GM19193 (cell line): Measurements from ENCODE around the gene RAB44.

Experiments used
- POLR2A ChIP-seq: IDR thresholded peaks from 4 replicates; pipeline ENCODE4 v1.6.1; 2011; ENCODE audit not compliant: insufficient read depth, insufficient read length; ENCODE audit errors: extremely low read depth

Gene RAB44

GRCh38 chr6:36662827-36663256 is 34.8 kb upstream of the RAB44 start:
- TF ChIP-seq POLR2A = no peak

DNA sequence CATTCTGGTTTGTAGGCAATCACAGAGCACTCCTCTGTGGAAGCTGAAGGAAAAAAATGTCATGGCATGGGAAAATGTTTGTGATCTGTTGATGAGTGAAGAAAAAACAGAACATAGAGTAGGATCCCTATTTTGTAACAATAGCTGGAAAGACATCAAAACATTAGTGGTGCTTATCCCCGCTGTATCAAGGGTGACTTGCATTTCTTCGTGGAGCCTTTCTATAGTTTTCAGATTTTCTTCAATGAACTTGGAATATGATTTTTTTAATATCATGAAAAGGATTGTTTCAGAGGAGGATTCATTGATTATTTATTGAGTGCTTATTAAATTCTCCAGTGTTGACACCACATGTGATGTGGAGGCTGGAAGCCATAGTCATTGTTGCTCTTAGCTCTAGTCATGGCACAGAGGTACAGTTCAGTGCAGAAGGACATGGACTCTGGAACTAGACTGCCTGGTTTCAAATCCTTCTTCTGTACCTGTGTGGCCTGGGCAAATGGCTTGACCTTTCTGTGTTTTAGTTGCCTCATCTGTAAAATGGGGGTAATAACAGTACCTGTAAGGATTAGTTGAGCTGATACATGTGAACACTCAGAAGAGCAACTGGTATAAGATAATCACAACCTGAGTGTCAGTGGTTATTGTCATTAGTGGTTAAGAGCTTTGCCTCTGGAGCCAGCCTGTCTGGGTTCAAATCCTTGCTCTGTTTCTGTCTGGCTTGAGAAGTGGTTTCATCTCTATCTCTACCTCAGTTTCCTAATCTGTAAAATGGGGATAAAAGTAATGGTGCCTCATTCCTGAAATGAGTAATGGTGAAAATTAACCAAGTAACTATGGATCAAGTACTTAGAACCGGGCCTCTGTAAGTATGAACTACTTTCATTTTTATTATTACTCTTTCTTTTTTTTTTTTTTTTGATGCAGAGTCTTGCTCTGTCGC is 33.9 kb upstream of the RAB44 start:
- TF ChIP-seq POLR2A = no peak

GRCh38 chr6:36665180-36665579 is 32.4 kb upstream of the RAB44 start:
- TF ChIP-seq POLR2A = no peak

GRCh38 chr6:36666287-36666686 is 31.3 kb upstream of the RAB44 start:
- no peak for TF ChIP-seq POLR2A

- TF ChIP-seq POLR2A = no peak
These were observed 30.6 kb upstream of the RAB44 start for GRCh38 chr6:36666826-36667591.

GRCh38 chr6:36668591-36668990 is 29.0 kb upstream of the RAB44 start:
- TF ChIP-seq POLR2A = no peak

DNA sequence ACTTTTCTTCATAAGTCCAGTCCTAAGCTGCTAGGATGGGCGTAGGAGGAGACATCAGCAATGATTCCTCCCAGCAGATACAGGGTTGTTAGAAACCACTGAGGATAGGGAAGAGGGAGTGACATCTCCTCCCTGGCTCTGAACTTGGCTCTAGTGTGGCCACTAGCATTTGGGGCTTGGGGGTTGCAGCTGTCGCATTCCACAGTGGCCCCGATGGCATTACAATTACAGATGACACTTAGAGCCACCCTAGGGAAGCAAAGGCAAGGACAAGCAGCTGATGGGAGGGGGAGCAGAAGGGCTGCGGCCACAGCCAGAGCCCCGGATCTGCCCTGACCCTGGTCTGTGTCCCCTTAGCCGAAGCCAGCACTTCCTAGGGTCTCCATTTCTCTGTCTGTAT is 28.6 kb upstream of the RAB44 start:
- TF ChIP-seq POLR2A = no peak

- TF ChIP-seq POLR2A = no peak
These were observed 27.4 kb upstream of the RAB44 start for GRCh38 chr6:36670271-36670670.

DNA sequence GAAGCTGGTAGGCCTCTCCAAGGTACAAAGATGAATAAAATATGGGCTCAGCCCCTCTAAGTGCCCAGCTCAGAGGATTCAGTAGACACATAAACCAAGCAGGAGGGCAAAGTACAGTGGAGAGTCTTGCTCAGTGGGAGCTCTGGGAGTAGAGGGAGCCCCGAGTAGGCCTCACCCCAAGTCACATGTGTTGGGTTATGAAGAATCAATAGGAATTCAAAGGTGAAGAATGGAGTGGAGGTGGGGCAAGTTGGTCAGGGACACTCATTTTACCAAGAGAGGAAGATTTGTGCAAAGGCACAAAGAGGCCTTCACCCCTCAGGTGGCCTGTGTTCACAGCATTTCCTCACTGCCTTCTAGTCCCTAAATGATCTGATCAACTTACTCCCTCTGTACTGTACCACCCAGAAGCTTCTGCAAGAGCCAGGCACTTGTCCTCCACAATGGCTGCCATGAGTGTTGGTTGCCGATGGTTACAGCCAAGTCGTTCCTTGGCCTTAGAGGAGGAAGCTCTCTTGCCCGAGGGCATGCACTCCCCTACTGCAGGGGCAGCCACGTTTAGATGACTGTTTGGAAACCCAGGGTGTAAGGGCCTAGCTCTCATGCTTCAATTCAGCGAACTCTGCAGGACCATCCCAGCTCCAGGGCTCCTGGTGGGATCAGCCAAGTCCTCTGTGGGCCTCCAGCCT is 25.8 kb upstream of the RAB44 start:
- no peak for TF ChIP-seq POLR2A

GRCh38 chr6:36673882-36674281 is 23.7 kb upstream of the RAB44 start:
- no peak for TF ChIP-seq POLR2A

DNA sequence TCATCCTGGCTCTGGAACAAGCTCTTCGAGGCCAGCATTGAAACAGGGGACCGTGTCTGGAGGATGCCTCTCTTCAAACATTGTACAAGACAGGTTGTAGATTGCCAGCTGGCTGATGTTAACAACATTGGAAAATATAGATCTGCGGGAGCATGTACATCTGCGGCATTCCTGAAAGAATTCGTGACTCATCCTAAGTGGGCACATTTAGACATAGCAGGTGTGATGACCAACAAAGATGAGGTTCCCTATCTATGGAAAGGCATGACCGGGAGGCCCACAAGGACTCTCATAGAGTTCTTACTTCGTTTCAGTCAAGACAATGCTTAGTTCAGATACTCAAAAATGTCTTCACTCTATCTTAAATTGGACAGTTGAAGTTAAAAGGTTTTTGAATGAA is 22.7 kb upstream of the RAB44 start:
- TF ChIP-seq POLR2A = no peak

DNA sequence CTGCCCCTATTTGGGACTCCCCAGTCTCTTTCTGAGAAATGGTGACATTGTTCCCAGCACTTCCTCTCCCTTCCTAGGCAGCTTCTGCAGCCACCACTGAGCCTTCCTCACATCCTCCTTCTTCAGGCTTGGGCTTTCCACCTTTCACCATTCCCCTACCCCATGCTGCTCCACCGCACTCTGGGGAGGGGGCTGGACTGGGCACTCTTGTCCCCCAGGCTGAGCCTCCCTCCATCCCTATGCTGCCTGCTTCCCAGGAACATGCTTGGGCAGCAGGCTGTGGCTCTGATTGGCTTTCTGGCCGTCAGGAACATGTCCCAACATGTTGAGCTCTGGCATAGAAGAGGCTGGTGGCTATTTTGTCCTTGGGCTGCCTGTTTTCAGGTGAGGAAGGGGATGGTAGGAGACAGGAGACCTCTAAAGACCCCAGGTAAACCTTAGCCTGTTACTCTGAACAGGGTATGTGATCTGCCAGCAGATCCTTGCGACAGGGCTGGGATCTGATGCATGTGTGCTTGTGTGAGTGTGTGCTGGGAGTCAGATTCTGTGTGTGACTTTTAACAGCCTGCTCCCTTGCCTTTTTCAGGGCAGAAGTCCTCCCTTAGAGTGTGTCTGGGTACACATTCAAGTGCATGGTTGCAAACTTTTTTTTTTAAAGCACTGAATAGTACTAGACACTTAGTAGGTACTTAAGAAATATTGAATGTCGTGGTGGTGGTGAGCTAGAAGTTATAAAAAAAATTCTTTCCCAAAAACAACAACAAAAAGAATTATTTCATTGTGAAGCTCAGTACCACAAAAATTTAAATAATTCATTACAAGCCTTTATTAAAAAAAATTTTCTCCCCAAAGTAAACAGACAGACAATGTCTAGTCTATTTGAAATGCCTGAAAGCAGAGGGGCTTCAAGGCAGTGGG is 21.2 kb upstream of the RAB44 start:
- no peak for TF ChIP-seq POLR2A

DNA sequence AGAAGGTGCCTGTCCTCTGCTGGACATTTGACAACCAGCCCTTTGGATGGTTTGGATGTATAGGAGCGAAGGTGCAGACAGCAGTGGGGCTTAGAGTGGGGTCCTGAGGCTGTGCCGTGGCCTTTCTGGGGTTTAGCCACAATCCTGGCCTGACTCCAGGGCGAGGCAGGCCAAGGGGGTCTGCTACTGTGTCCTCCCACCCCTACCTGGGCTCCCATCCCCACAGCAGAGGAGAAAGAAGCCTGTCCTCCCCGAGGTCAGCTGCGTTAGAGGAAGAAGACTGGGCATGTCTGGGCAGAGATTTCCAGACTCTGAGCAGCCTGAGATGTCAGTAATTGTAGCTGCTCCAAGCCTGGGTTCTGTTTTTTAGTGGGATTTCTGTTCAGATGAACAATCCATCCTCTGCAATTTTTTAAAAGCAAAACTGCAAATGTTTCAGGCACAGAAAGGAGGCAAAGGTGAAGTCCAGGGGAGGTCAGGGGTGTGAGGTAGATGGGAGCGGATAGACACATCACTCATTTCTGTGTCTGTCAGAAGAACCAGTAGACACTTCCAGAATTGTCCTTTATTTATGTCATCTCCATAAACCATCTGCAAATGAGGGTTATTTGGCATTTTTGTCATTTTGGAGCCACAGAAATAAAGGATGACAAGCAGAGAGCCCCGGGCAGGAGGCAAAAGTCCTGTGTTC is 20.4 kb upstream of the RAB44 start:
- TF ChIP-seq POLR2A = peak; percentile 25
